ENCODE data around the gene NCCRP1.

The NCCRP1 gene

DNA sequence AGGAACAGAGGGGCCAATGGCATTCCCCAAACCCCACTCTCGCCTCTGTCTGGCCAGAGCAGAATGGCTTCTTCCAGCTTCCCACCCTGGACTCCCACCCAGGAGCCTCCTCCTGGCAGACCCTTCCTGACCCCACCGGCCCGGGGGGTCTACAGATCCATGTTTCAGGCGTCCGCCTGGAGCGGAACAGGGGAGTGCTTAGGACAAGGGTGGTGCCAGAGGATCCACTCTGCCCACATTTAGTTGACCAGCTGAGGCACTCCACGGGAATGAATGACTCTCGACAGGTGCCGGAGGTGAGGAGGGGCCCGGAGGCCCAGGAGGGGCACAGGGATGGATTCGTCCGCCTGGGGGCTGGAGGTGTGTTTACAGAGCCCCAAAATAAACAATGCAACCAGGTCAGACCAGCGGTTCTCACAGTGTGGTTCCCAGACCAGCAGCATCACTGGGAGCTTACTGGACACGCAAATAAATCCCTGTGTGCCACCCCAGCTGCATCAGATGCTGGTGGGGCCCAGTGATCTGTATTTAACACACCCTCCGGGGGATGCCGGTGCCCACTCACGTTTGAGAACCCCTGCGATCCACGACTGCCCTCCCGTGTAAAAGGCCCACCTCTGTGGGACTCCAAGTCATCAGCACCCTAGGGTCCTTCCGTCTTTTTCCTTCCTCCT, 15.1 kb upstream of the NCCRP1 start:
- no peak for DNase-seq

DNA sequence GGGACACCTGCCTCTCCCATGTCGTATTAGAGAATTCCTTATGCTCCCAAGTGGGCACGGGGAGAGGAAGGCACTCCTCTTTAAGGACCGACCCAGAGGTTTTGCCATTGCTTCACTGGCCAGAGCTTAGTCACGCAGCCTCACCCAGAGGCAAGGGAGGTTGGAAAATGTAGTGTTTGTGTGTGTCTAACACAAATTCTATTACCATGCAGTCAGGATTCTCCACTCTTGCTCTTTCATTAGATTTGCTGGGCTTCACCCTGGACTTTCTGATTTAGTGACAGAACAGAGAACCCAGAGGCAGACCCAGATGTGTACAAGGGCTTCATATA, 14.6 kb upstream of the NCCRP1 start:
- DNase-seq: no peak

DNA sequence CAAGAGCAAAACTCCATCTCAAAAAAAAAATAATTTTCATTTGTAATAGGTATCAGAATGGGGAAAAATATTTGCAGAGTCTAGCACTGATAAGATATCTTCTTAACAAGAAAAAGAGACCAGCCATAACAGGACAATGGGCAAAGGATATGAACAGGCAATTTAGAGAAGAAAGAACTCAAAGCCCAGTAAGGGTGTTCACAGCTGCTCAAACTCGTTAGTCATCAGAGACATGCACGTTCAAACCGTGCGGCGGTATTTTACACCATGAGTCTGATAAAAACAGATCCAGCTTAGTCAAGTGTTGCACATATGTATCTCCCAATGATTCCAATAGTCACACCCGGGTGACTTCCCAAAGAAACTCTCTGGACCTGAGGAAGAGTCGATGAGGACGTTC, 13.7 kb upstream of the NCCRP1 start:
- no peak for DNase-seq

DNA sequence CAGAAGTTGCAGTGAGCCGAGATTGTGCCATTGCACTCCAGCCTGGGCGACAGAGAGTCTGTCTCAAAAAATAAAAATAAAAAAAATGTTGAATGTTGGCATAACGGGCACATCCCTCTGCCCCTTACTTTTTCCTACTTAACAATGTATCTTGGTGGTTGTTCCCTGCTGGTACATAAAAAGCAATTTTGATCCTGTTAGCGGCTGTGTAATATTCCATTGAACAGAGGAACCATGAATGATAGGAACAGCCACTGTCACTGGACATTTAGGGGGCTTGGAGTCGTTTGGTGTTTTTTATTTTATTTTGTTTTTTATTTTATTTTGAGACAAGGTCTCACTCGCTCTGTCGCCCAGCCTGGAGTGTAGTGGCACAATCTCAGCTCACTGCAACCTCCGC, 10.4 kb upstream of the NCCRP1 start:
- DNase-seq: no peak

DNA sequence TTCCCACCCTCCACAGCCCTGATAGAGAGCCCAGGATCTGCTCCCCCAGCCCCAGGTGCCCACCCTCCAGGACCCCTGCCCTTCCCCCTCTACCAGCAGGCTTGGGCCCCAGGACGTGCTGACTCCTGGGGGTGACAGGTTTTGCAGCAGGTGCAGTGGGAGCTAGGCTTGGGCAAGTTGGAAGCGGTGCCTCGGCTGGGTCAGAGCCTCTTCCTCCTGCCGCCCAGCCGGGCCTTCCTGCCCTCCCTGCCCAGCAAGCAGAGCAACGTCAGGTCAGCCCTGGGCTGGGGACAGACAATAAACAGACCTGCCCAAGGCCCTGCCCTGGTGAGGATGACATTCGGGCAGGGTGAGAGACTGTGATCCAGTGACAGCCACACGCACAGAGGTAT, 9.2 kb upstream of the NCCRP1 start:
- no peak for DNase-seq

DNA sequence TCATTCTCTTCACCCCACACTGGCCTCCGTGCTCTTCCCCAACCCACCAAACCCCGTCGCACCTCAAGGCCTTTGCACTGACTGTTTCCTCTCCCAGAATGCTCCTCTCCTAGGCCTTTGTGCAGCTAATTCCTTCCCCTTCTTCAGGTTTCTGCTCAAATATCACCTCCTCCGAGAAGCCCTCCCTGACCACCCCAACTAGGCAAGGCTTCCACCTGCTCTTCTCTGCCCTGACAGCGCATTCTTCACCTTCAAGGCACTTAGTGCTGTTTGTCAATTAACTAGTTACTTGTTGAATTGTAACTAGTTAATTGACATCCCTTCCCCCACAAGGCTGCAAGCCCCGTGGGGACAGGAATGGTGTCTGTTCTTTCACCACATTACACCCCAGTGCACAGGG, 7.8 kb upstream of the NCCRP1 start:
- DNase-seq: no peak

DNA sequence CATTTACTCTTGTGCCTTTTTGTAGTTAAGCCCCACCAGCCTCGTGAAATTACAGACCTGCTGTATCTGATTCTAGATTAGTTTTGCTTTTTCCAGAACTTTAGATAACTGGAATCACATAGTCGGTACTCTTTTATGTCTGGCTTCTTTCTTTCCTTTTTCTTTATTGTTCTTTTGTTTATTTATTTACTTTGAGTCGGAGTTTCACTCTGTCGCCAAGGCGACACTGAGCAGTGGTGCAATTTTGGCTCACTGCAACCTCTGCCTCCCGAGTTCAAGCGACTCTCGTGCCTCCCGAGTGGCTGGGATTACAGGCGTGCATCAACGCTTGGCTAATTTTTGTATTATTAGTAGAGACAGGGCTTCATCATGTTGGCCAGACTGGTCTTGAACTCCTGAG, 6.0 kb upstream of the NCCRP1 start:
- no peak for DNase-seq

DNA sequence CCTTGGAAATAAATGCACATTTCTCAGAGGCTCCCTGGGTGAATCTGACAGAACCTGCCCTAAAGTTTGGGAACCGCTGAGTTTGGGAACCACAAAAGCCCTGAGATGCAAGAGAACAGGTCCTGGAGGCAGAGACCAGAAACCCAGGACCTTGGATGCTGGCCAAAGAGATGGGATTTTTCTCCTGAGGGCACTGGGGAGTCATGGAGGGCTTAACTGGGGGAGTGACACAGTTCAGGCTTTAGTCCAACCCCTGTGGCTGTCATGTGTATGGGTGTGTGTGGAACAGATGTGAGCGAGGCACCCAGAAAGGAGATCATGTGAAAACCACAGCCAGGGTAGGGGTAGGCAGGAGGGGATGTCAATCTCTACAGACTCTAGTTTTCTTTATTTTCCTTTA, 3.9 kb upstream of the NCCRP1 start:
- DNase-seq: no peak

DNA sequence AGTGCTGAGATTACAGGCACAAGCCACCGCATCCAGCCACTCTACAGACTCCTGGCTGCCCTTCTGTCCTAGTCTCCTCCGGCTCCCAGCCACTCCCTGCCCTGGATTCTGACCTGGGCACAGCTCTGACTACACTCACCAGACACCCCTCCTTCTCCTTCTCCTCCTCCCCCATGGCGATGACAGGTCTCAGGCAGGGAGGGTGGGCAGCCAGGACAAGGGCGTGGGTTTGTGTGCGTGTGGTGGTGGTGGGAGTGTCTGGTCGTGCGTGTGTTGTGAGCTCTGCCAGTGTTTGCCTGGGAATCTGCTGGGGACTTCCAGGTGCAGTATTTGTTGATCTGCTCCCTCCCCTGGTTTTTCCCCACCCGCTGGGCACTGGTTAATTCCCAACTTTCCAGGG, 3.0 kb upstream of the NCCRP1 start:
- no peak for DNase-seq

DNA sequence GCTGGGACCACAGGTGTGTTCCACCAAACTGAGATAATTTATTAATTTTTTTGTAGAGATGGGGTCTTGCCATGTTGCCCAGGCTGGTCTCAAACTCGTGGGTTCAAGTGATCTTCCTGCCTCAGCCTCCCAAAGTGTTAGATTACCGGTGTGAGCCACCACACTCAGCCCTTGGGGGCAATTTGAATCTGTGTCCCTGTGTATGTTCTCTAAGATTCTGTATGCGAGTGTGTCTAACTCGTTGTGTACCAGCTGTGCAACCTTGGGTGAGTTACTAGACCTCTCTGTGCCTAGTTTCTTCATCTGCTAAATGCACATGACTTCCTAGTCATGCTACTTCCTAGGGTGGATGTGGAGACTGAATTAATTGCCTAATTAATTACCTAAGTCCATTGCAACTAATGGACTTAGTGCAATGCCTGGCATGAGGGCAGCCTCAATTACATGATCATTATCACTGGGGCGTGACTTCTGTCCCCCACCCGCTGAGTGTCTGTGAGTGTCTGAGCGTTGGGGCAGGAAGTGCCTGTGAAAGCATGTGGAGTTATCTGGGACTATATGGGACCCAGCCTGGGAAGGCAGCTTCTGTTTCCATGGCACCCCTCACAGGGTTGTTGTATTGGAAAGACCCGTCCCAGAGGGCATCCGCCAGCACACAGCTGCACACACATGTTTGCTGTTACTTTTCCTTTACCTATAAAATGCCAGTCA, 1.8 kb upstream of the NCCRP1 start:
- DNase-seq: no peak

DNA sequence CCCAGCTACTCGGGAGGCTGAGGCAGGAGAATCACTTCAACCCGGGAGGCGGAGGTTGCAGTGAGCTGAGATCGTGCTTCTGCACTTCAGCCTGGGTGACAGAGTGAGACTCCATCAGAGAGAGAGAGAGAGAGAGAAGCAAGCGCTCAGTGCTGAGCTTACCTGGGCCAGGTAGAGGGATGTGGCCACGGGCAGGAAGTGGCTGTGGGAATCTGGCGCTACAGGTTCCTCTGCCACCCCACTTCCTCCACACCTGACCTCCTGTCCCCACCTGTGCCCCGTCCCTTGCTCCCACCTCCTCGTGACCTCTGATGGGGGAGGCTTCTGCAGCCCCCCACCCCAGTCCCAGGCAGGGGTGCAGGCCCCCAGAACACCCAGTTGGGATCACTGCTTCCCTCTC, 1.0 kb upstream of the NCCRP1 start:
- no peak for DNase-seq

DNA sequence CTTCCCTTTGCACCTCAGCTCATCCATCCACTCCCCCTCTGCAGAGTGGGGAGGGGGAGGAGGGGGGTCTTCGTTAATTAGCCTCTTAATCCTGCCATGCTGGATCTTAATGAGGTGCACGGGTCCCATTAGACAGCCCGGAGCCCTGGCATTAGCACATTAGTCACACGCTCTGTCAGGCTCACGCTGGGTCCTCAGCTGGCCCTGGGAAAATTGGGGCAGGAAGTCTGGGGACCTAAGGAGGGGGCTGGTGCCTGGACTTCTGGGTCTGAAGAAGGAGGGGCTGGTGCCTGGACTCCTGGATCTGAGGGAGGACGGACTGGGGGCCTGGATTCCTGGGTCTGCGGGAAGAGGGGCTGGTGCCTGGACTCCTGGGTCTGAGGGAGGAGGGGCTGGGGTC, 444 bp upstream of the NCCRP1 start:
- no peak for DNase-seq

DNA sequence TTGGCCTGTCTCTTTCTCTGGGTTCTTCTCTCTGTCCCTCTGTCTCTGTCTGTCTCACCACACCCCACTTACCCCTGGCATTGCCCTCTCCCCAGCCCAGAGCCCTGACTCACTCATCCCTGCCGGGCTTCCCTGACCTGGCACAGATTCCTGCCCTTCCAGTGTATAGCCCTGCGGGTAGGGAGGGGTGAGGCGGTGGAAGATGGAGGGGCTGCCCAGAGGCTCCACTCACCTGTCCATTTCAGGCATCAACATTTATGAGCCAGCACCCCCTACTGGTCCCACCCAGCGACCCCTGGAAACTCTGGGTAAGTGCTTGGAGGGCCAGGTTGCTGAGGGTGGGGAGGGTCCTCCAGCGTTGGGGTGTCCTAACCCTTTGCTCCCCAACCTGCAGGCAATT, 1.0 kb downstream of the NCCRP1 start:
- no peak for DNase-seq

DNA sequence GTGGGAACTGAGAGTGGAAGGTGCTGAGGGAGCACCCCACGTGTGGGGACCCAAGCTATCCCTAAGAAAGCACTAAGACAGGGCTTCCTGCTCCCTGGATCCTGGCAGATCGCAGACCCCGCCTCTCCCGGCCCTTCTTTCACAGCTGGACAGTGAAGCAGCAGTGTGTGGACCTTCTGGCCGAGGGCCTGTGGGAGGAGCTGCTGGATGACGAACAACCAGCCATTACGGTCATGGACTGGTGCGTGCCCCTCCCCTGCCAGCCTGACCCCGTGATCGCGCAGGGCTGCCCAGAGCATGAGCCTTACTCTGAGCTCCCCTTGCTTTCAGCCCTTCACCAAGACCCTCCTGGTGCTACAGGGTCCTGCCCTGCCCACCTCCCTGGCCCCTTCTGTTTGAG, 2.3 kb downstream of the NCCRP1 start:
- no peak for DNase-seq

DNA sequence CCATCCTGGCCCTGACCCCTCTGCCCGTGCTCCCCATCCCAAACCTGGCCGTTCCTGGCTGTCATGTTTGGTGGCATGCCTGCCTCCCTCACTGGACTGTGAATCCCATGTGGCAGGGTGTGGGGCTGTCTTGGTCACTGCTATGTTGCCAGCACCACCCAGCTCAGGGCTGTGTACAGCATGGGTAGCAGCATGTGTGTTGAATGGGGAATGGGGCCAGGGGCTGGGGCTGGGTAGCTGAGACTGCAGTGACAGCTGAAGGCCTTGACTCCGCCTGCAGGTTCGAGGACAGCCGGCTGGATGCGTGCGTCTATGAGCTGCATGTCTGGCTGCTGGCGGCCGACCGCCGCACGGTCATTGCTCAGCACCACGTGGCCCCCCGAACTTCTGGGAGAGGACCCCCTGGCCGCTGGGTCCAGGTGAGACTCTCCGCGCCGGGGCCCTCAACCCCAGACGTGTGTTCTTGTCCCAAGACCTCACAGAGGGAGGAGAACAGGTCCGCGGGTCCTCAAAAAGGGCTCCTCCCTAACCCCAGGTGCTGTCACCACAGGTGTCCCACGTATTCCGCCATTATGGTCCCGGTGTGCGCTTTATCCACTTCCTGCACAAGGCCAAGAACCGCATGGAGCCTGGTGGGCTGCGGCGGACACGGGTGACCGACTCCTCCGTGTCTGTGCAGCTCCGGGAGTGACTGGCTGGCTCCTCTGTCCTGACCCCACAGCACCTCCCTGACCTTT, 3.5 kb downstream of the NCCRP1 start:
- no peak for DNase-seq

DNA sequence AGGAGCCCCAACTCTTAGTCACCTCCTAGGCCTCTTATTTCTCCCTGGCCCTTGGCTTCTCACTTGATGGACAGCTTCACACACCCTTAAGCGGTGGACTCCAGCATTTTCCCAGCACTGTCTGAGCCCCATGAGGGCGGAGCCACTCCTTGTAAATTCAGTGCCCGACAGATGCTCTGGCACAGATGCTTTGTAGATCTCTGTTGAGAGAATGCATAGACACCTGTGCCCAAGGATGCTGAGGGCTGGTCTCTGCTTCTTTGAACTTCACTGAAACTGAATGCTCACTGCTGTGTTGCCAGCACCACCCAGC, 4.0 kb downstream of the NCCRP1 start:
- DNase-seq: no peak

DNA sequence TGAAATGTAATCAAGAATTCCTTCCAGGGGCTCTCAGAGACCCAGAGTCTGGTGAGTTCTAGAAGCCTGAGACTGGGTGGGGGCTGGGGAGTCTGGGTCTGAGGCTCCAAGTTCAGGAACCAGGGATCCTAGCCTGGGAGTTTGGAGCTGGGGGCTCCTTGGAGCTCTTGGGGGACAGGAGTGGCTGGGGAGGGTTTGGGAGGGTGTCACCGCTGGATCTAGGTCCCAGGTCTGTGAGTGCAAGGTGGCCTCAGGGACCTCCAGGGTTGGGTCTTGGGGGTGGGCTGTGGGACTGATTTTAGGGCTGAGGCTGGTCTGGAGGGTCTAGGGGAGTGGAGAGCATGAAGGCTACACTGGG, 6.2 kb downstream of the NCCRP1 start:
- DNase-seq: no peak

DNA sequence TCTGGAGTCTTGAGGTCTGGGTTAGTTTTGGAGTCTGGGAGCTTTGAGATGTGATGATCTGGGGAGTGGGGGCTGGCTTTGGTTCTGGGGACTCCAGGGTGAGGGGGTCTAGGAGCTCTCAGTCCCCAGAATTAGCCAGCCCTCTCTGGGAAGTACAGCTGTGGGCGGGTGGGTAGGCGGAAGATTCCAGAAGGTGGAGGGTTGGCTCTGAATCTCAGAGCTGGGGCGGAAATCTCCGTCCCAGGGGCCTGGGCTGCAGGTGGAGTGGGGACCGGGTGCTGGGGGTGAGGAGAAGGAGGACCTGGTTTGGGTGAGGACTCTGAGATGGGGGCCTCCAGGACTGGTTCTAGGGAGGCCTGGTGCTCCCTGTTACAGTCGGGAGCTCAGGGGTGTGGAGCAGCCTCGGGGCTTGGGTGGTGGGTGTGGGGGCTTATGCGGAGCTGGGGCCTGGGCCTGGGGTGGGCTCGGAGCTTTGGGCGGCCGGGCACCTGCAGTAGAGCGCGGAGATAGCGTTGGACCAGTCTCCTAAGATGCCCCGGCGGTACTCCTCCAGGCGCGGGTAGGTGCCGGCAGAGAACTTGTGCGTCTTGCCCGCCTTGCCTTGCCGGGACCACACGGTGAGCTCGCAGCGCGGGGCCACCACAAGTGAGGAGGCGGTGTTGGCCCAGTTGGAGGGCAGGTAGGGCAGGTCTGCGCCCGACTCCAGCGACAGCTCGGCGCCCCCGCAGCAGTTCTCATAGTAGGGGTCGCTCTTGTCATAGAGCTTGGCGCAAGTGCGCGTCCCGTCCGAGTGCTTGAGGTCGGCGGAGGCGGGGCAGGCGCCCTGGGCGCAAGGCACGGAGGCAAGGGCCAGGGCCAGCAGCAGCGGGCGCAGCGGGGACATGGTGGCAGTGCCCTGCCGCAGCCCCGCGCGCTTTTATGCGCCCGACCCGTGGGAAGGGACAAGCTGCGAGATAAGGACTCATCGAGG, 6.9 kb downstream of the NCCRP1 start, which contains the start of gene SYCN:
Gene SYCN (minus strand): TSS at position 892 of the 970 bp plus-strand sequence. CDS start 9 bp downstream, at position 883.
- no peak for DNase-seq

DNA sequence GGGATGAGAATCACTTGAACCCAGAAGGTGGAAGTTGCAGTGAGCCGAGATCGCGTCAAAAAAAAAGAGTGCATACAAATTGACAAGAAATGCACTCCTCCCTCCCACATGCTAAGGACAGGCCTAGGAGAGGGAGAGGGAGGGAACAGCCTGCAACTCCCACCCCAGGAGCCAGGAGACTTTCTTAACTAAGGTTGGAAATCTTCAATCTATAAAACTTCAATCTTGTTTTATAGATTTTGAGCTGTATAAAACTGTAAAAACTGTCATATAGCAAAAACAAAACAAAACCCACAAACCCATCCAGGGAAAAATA, 8.6 kb downstream of the NCCRP1 start:
- no peak for DNase-seq

DNA sequence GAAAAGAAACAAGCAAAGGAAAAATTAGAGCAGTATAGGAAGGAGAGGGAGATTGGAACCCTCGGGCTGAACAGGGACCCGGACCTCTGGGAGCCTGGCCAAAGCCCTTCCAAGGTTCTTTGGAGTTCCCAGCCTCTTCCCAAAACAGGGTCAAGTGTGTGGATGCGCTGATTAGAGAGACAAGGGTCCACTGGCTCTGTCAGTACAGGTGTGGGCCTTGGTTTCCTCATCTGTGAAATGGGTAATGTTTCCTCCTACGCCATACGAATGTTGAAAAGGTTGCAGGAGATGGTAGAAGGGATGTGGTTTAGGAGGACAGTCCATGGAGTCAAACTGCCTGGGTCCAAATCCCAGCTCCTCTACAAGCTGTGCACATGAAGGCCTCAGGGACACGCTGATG, 9.4 kb downstream of the NCCRP1 start:
- no peak for DNase-seq

DNA sequence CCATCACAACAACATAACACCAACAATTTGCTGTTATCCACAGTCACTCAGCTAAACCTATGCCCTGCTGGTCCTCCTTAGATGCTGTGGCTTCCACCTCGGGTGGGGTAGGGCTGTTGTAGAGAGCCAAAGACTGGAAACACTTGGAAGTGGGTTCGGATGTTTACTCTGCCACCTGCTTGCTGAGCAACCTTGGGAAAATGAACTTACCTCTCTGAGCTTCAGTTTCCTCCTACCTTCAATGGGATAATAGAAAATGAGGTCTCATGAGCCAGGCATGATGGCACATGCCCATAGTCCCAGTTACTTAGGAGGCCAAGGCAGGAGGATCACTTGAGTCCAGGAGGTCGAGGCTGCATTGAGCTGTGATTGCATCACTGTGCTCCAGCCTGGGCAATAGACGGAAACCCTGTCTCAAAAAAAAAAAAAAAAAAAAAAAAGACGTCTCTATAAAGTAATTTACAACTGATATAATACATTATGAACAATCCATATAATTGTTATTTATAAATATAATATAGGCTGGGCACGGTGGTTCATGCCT, 10.6 kb downstream of the NCCRP1 start:
- no peak for DNase-seq

DNA sequence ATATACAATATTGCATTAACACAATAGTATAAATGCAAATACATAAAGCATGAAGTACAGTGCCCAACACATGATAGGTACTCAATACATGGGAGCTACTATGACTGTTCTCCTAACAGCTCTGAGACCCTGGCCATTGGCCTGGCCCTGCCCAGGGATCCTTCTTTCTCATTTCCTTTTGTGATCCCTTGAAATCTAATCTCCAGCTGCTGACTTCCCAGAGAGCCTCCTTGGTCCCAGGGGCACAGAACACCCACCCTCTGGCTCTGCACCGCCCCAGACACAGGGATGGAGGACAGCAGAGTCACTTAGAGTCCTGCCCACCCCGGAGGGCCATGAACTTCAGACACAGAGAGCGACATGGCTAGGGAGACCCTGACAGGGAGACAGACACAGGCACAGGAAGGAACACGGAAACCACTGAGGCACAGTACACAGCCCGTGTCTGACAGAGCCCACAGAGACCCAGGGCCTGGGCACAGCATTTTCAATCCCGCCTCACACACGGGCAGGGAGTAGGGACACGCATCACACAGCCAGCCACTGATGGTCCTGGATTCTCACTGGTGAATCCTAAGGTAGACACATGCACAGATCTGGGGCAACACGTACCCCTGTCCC, 11.5 kb downstream of the NCCRP1 start:
- no peak for DNase-seq

DNA sequence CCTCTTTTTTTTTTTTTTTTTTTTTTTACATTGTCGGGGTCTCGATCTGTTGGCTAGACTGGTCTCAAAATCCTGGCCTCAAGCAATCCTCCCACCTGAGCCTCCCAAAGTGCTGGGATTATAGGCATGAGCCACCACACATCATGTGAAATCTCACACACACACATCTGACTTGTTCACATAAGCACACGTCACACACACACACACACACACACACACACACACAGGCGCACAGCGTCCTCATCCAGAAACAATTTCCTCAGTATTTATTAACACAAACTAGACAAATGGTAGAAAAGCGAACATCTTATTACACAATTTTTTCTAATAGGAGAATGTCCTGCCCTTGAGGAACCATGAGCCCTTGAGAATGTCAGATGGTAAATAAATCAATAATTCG, 12.4 kb downstream of the NCCRP1 start:
- no peak for DNase-seq

Measured in RPMI8226 (cell line).